GM12875 (cell line): ENCODE data around the gene AKR1C3.
A peak's percentile ranks its signal among the peaks of the same experiment; 100 is the strongest.
"Not testable (repeated sequence)": the region's sequence is repeated elsewhere in the genome, so short reads cannot be mapped to it uniquely, and the experiment has no call there.

Experiments
- H3K4me3 ChIP-seq: one replicate; pipeline ENCODE4 v1.5.1; 2011; ENCODE audit warnings: low read depth, low read length, control low read depth
- TF ChIP-seq, protein P1 (sequence below): IDR thresholded peaks from 2 replicates; pipeline ENCODE4 v1.5.1; 2011; ENCODE audit warnings: low read depth, mild to moderate bottlenecking, control low read depth, inconsistent platforms, low read length, moderate library complexity, borderline replicate concordance; ENCODE audit not compliant: insufficient read depth

Gene AKR1C3

GRCh38 chr10:5094265-5095205, at the start of gene AKR1C3:
AKR1C3 (plus strand) TSS chr10:5094414; CDS start chr10:5094445, 31 bp downstream.
- TF ChIP-seq, protein P1, sequence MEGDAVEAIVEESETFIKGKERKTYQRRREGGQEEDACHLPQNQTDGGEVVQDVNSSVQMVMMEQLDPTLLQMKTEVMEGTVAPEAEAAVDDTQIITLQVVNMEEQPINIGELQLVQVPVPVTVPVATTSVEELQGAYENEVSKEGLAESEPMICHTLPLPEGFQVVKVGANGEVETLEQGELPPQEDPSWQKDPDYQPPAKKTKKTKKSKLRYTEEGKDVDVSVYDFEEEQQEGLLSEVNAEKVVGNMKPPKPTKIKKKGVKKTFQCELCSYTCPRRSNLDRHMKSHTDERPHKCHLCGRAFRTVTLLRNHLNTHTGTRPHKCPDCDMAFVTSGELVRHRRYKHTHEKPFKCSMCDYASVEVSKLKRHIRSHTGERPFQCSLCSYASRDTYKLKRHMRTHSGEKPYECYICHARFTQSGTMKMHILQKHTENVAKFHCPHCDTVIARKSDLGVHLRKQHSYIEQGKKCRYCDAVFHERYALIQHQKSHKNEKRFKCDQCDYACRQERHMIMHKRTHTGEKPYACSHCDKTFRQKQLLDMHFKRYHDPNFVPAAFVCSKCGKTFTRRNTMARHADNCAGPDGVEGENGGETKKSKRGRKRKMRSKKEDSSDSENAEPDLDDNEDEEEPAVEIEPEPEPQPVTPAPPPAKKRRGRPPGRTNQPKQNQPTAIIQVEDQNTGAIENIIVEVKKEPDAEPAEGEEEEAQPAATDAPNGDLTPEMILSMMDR, result 0 out of 2 replicates have a peak, but pooled peaks have one; percentile 9
- no peak within 1 kb of the TSS for H3K4me3 ChIP-seq

DNA sequence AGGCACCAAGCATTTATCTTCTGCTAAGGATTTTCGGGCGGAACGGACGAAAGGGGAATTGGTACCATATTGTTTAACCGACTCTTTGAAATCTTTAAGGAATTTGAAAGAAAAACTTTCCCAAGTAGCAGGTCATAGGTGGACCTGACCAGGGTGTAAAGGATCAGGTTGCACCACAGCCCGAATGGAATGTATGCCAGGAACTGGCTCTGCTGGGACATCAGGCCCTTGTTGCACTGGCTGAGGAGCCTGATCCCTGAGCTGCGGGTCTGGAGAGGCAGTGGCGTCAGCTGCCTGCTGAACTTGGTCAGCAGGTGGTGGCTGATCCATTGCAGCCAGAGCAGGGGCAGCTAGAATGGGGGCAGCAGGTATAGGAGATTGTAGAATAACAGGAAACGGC, 49.1 kb upstream of the AKR1C3 start:
- TF ChIP-seq, protein P1, result no peak
- H3K4me3 ChIP-seq, result no peak overlapping the region

GRCh38 chr10:5046410-5046809, 47.8 kb upstream of the AKR1C3 start:
- no peak overlapping the region for H3K4me3 ChIP-seq
- TF ChIP-seq, protein P1, result no peak

DNA sequence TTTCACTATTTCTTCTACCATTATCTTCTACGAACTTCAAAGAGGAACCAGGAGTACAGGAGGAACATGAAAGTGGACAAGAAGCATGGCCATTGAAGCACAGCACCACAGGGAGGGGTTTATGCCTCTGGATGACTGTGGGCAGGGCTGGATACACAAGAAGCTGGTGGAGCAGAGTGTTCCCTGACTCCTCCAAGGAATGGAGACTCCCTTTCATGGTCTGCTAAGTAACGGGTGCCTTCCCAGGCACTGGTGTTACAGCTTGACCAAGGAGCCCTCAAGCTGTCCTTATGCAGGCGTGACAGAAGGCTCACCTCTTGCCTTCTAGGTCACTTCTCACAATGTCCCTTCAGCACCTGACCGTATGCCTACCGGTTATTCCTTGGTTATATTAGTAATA, 47.2 kb upstream of the AKR1C3 start:
- H3K4me3 ChIP-seq, result not testable (repeated sequence)

DNA sequence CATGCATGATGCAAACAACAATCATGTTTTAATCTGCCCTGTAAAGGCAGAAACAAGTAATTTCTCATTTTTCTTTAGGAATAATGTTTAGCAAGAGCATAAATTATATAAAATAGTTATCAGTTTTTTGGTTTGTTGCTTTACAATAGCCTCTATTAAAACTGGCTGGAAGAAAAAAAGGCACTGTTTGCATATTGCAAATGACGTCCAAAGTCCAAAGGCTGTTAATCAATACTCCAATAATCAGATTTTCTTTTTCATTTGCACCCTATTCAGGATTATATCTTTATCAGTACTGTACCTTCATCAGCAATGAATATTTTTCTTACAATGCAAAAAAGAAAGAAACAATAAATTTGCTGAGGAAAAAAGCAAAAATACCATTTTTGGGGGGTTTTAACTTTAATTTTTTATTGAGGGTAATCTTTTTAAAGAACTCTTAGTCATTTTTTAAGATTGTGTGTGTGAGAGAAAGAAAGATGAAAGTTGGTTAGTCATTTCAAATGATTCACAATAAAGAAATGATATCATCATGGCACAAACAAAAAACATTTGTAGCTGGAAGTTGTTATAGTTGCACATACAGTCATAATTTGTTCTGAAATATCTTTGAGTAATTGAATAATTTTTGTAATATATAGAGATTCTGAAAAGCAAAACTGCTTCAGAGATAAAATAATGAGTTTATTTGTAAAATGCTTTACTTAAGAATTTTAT, 46.1 kb upstream of the AKR1C3 start:
- no peak overlapping the region for H3K4me3 ChIP-seq
- TF ChIP-seq, protein P1, result no peak

- H3K4me3 ChIP-seq, result not testable (repeated sequence)
Observed at GRCh38 chr10:5052951-5053500, 41.2 kb upstream of the AKR1C3 start.

DNA sequence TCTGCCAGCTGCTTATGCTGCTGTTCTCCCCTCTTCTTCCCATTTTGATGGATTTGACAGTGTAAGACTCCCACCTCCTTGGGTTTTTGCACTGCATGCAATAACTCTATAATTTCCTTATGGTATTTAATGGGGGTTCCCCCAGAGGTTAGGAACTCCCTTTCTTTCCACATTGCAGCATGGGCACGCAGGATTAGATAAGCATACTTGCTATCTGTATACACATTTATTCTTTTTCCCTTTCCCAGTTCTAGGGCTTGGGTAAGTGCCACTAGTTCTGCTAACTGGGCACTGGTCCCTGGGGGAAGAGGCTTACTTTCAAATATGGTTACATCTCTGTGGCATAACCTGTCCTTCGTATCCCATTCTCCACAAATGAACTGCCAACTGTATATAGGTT, 39.4 kb upstream of the AKR1C3 start:
- not testable (repeated sequence) for H3K4me3 ChIP-seq

GRCh38 chr10:5059267-5059666, 34.9 kb upstream of the AKR1C3 start:
- H3K4me3 ChIP-seq, result not testable (repeated sequence)

DNA sequence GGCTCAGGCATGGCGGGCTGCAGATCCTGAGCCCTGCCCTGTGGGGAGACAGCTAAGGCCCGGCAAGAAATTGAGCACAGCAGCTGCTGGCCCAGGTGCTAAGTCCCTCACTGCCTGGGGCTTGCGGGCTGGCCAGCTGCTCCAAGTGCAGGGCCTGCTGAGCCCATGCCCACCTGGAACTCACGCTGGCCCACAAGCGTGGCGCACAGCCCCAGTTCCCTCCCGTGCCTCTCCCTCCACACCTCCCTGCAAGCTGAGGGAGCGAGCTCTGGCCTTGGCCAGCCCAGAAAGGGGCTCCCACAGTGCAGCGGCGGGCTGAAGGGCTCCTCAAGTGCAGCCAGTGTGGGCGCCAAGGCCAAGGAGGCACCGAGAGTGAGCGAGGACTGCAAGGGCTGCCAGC, 33.4 kb upstream of the AKR1C3 start:
- not testable (repeated sequence) for H3K4me3 ChIP-seq

GRCh38 chr10:5064656-5065055, 29.6 kb upstream of the AKR1C3 start:
- TF ChIP-seq, protein P1, result no peak
- no peak overlapping the region for H3K4me3 ChIP-seq
